ENCODE measurements around the gene CDKN2B. TPM values are rescaled to one million over a fixed set of nuclear protein-coding genes. Genes with fewer than 3 reads are reported as not detected.

The CDKN2B gene
- total and polyA plus RNA-seq, 4 donors = 0.32 to 1.3 (median 0.54) TPM

- peaks cover 0 to 6% (median 0%) of the 10 kb centered on the region in 4 donors for H3K9me3 ChIP-seq (ENCODE audit: control insufficient read depth in 4 of 4, low read length in 3 of 4)
- H3K27ac ChIP-seq (ENCODE audit: low read depth in 1 of 2, low read length in 2 of 2) = no peak overlapping the region
- peaks cover 0 to 7% (median under 1%) of the 10 kb centered on the region in 4 donors for H3K27me3 ChIP-seq (ENCODE audit: control insufficient read depth in 4 of 4, insufficient read depth in 4 of 4, low read length in 3 of 4)
- no peaks in the 10 kb centered on the region for H3K36me3 ChIP-seq (ENCODE audit: control insufficient read depth in 4 of 4, insufficient read depth in 3 of 4, low read depth in 1 of 4, low read length in 3 of 4)
- no peaks in the 10 kb centered on the region for H3K4me1 ChIP-seq (ENCODE audit: control insufficient read depth in 4 of 4, insufficient read depth in 4 of 4, low read length in 3 of 4)
- TF ChIP-seq TAF1 (conservative IDR thresholded peaks at IDR 0.05) (no peak), RXRA (IDR thresholded peaks at IDR 0.05) (no peak), RAD21 (IDR thresholded peaks at IDR 0.05) (no peak), YY1 (IDR thresholded peaks at IDR 0.05) (no peak), EGR1 (IDR thresholded peaks at IDR 0.05; ENCODE audit: low read depth in 2 of 2) (no peak), SP1 (IDR thresholded peaks at IDR 0.05) (no peak), CTCF (IDR thresholded peaks at IDR 0.05; ENCODE audit: low read depth, low read length, missing input control) (no peak), GABPA (IDR thresholded peaks at IDR 0.05 in 1 of 2, conservative IDR thresholded peaks at IDR 0.05 in 1 of 2) (no peak)
- no peak for DNase-seq (ENCODE audit: low spot score)
- WGBS = 81% methylated on average over 5 of the region's 5 CpGs
- no peak overlapping the region for H3K4me3 ChIP-seq (ENCODE audit: low read depth in 1 of 3, low read length in 3 of 3)
- no peak overlapping the region for H3K9ac ChIP-seq (ENCODE audit: low read depth in 1 of 2, low read length in 2 of 2)
Observed at GRCh38 chr9:21985964-21986667, 23.0 kb downstream of the CDKN2B start.

- Histone ChIP-seq H3K9ac (ENCODE audit: low read depth in 1 of 2, low read length in 2 of 2) (no peak overlapping the region), H3K4me3 (ENCODE audit: low read depth in 1 of 3, low read length in 3 of 3) (no peak overlapping the region), H3K4me1 (ENCODE audit: control insufficient read depth in 4 of 4, insufficient read depth in 4 of 4, low read length in 3 of 4) (no peaks in the 10 kb centered on the region), H3K27ac (ENCODE audit: low read depth in 1 of 2, low read length in 2 of 2) (no peak overlapping the region), H3K9me3 (ENCODE audit: control insufficient read depth in 4 of 4, low read length in 3 of 4) (no peaks in the 10 kb centered on the region), H3K36me3 (ENCODE audit: control insufficient read depth in 4 of 4, insufficient read depth in 3 of 4, low read depth in 1 of 4, low read length in 3 of 4) (no peaks in the 10 kb centered on the region), H3K27me3 (ENCODE audit: control insufficient read depth in 4 of 4, insufficient read depth in 4 of 4, low read length in 3 of 4) (peaks cover 0 to 7% (median under 1%) of the 10 kb centered on the region in 4 donors)
- DNase-seq (ENCODE audit: low spot score) = no peak
- TF ChIP-seq NR2F2 (IDR thresholded peaks at IDR 0.05) (no peak), RAD21 (IDR thresholded peaks at IDR 0.05) (no peak), ZBTB33 (IDR thresholded peaks at IDR 0.05) (no peak), SP1 (IDR thresholded peaks at IDR 0.05) (no peak), HNF4G (IDR thresholded peaks at IDR 0.05) (no peak), REST (IDR thresholded peaks at IDR 0.05) (no peak), JUND (IDR thresholded peaks at IDR 0.05) (no peak), GABPA (IDR thresholded peaks at IDR 0.05 in 1 of 2, conservative IDR thresholded peaks at IDR 0.05 in 1 of 2) (no peak), YY1 (IDR thresholded peaks at IDR 0.05) (no peak), ATF3 (IDR thresholded peaks at IDR 0.05) (no peak), FOXA2 (IDR thresholded peaks at IDR 0.05) (no peak), HNF4A (conservative IDR thresholded peaks at IDR 0.05) (no peak), CTCF (IDR thresholded peaks at IDR 0.05; ENCODE audit: low read depth, low read length, missing input control) (no peak), MAX (IDR thresholded peaks at IDR 0.05) (no peak), FOXA1 (IDR thresholded peaks at IDR 0.05) (no peak), TAF1 (conservative IDR thresholded peaks at IDR 0.05) (no peak), EGR1 (IDR thresholded peaks at IDR 0.05; ENCODE audit: low read depth in 2 of 2) (no peak), RXRA (IDR thresholded peaks at IDR 0.05) (no peak)
Observed at GRCh38 chr9:21984101-21984500, 25.0 kb downstream of the CDKN2B start.

Data from liver (tissue), 9 donors.